EH (cell line): ENCODE measurements around the gene C1QB.
"Not testable (repeated sequence)": the region's sequence is repeated elsewhere in the genome, so short reads cannot be mapped to it uniquely, and the experiment has no call there.

ENCODE experiments used
- DNase-seq: peaks from one replicate; pipeline ENCODE4 v3.0.0-alpha.2; 2015; ENCODE audit warnings: low read depth

C1QB gene

DNA sequence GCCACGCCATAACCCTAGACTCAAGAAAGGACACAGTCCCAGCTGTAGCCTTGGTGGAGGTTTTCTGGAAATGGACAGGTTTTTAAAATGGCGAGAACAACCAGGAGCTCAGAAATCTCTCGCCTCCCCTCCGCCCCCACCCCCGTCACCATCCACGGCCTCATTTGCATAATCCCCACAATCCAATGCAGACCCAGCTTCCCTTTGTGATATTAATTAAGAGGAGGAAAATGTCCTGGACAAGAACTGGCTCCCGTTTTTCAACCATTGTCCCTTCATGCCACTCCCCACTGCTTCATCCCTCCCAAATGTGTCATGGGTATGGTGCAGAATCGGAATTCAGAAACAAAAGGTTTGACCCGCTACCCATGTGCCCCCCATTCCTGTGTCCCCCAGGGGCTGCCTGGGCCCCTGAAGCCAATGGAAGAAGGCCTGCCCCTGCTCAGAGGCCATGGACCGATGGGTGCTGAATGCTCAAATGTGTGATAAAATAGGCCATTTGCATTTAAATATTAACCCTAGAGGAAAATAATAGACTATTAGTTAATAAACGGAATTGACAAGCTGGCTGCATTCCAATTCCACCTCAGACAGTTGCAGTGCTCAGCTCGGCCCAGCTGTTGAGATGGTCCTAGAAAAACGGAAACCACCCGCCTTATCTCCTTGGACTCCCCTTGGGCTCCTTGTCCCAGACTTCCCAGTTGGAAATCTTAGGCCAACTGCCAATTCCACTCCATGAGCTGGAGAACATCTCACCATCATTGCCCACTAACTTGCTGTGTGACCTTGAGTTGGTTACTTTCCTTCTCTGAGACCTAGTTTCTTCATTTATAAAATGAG is 46.9 kb downstream of the C1QB start:
- no peak for DNase-seq

DNA sequence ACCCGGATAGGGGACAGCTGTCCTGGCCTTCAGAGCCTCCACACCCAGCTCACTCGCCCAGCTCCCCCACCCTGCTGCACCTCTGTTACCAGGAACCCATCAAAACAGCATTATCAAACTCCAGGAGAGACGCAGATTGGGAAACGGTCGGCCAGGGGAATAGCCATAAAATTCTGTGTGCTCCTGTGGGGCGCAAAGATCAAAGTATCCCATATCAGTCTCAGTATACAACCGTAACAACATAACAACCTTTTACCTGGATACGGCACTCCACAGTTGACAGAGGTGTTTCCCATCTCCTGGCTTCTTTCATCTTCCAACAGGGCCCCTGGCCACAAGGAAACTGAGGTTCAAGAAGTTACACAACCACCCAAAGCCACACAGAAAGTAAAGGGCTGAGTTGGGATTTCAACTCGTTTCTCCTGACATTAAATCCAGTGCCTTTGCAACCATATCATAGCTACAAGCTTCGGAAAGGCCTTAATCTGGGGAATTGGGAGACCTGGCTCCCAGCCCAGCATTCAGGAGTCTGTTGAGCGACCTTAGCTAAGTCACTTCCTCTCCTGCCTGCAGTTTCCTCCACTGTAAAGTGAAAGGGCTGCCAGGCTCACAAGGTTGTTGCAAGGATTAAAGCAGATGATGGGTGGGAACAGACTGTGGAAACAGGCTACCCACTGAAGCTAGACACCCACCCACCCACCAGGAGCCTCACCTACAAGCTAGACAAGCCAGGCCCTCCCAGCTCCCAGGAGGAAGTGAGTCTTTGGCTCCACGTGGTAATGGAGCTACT is 49.5 kb downstream of the C1QB start:
- no peak for DNase-seq

GRCh38 chr1:22704440-22705067 is 51.5 kb downstream of the C1QB start:
- DNase-seq, result peak; percentile 90

GRCh38 chr1:22705586-22705985 is 52.5 kb downstream of the C1QB start:
- no peak for DNase-seq

GRCh38 chr1:22706100-22706499 is 53.1 kb downstream of the C1QB start:
- DNase-seq, result not testable (repeated sequence)

GRCh38 chr1:22708777-22709176 is 55.7 kb downstream of the C1QB start:
- DNase-seq, result no peak

GRCh38 chr1:22709227-22709626 is 56.2 kb downstream of the C1QB start:
- no peak for DNase-seq

DNA sequence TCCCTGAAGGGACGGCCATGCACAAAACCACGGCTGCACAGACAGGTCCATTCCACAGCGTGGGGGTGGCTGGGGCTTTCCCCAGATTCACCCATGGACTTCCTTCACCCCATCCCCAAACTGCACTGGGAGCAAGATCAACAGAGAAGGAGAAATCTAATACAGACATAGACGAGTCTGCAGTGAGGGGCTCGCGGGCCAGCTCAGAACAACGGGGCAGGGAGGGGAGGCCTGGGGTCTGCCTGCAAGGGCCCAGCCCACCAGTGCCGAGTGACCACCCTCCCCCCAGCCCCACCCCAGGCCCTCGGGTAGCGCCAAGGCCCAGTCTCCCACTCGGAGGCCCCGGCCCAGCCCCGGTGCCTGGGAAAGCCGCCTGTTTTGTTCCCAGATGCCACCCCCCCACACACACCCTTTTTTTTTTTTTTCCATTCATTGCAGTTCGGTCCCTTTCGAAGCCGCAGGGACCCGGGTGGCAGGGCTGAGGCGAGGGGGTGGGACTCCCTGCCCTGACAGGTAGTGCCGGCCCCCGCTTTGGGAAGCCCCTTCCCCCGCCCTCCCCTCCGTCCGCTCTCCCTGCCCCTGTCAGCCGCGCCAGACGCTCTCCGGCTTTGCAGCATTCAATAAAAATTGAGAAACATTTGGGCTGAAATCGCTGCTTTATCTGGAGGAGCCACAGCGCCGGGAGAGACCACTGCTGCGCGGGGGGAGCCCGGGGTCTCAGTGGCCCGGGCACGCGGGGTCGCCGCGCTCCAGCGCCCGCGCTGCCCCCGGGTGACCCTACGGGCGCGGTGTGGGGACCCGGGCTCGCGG is 57.1 kb downstream of the C1QB start:
- peak; percentile 67 for DNase-seq

GRCh38 chr1:22710701-22711049 is 57.6 kb downstream of the C1QB start, which contains the start of gene EPHB2:
Gene EPHB2, plus strand, starts transcription at chr1:22710839. Its CDS starts 144 bp downstream, at chr1:22710983.
- peak; percentile 57 for DNase-seq

DNA sequence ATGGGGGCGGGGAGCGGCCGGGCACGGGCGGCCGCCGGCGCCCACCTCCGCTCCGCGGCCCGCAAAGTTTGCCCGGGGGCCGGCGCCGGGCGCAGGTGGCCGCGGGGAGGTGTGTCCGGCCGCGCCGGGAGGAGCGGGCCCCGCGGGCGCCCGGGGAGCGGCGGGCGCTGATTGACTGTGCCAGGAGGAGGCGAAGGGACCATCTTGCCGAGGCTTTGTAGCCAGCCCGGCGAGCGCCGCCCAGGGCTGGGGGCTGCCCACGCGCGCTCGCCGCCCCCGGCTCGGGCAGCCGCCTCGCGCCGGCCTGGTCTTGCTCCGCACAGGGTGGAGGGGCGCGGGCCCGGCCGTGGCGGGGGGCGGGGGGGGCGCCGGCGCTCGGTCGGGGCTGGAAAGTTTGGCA is 58.0 kb downstream of the C1QB start:
- no peak for DNase-seq
